Dermis blood vessel endothelial cell (primary cell): Measurements from ENCODE around the gene CXCR6. TPM values are rescaled to one million over a fixed set of nuclear protein-coding genes. Genes with fewer than 3 reads are reported as not detected.

Experiments used
- DNase-seq: peaks from one replicate; pipeline ENCODE4 v3.0.0; 2010
- total RNA-seq: library from RNA; depleted of rRNA; stranded (reverse); fragments of >200 nt; gene quantifications from 2 replicates; pipeline ENCODE4 v1.2.3, GENCODE V29; 2014

The CXCR6 gene
- total RNA-seq, 1 donor from 2014 or later, result not detected

- no peak for DNase-seq
Measured at GRCh38 chr3:45949432-45949831, 6.2 kb downstream of the CXCR6 start.

DNA sequence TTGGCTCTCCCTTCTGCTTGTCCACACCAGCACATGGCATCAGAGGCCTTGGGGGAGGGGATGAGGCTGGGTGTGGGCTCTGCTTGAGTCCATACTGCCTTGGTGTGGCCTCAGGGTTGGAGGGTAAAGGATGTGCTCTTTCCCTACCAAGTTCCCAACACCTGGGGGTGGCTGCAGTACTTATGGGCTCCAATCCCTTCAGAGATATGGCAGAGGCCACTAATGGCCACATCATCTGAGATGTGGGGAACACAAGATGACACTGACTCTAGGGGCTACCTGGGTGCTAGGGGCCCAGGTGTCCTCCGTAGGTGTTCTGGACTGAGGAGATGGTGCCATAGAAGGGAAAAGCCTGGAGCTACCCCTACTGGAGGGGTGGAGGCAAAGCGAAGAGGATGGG is 6.9 kb downstream of the CXCR6 start:
- DNase-seq, result no peak

DNA sequence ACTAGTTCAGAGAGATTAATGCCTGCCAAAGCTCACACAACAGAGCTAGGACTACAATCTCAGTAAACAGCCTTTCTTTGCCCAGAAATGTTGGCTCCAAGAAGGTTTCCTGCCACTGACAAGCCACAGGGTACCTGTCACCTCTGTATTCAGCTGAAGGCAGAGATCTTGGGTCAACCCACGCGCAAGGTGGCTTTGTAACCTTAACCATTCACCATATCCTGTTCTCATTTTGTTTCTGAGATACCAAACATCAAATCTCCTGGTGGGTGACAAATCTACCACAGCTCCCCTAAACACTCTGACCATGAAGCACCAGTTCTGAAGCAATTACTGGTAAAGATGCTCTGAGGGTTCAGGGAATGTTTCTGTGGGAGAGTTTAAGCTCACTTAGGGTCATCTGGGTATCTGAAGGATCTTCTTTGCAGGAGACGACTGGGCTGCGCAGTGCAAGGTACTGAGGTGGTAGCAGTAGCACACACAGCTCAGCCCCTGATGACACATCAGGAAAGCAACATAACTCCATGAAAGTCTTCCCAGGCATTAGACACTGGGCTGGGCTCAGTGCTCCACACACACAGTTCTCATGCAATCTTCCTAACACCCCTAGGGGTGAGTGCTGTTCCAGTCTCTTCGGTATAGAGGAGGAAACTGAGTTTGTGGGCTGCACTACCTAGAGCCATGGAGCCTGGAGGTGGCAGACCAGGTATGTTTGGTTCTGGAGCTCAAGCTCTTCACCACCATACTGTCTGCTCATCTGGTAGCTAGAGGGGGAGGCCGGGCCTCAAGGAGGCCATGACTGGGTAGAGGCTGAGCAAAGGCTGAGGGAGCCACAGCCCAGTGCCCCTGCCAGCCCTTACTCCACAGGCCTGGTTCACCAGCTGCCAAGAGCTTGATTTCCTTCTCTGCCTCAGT is 7.7 kb downstream of the CXCR6 start:
- DNase-seq, result no peak

- no peak for DNase-seq
Measured at GRCh38 chr3:45951946-45952345, 8.7 kb downstream of the CXCR6 start.

- DNase-seq, result no peak
Measured at GRCh38 chr3:45952456-45952855, 9.2 kb downstream of the CXCR6 start.

DNA sequence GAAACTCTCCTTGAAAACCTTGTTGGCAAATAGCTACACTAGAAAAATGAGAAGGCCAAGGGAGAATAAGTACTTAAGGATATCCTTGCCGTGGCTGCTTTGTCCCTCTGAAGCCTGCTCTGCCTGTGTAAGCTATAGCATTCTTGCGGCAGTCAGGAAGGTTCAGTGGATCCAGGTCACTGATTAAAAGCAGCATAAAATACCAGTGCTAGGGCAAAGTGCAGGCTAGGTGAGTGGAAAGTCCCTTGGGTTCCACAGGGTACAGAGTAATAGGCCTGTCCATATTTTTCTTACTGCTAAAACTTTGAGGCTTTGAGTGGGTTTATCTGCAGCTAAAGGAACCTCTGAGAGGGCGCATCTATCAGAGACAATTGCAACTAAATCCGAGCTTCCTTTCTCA is 10.3 kb downstream of the CXCR6 start:
- no peak for DNase-seq

DNA sequence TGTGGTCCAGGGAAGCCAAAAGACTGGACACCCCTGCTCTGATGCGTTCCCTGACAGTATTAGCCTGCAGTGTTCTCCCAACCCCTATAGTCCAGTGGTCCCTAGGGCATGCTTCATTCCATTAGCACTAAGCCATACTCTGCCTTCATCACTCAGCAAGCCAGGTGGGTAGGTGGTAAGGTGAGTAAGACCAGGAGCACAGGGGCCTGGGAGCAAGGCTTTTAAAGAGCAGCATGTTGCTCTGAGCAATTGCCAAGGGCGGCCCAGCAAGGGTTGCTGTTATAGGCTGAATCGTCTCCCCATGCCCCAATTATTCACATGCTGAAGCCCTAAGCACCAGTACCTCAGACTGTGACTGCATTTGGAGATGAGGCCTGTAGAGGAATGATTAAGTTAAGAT is 11.0 kb downstream of the CXCR6 start:
- no peak for DNase-seq

GRCh38 chr3:45955017-45955647 is 11.9 kb downstream of the CXCR6 start:
- no peak for DNase-seq

DNA sequence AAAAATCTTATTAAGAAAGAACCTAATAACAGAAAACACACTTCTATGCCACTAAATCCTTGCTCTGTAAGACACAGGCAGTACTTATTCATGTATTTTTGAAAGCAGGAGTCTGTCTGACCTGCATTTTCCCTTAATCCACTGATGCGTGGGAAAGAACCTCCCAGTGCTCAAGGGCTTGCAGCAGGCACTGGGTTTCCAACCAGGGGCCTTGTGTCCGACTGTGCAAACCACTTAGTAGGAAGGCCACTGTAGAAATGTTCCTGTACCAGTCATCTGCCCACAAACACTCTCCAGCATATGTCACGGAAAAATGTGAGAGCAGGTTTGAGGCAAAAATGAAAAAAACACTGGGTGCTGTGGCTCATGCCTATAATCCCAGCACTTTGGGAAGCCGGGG is 12.4 kb downstream of the CXCR6 start:
- DNase-seq, result no peak

DNA sequence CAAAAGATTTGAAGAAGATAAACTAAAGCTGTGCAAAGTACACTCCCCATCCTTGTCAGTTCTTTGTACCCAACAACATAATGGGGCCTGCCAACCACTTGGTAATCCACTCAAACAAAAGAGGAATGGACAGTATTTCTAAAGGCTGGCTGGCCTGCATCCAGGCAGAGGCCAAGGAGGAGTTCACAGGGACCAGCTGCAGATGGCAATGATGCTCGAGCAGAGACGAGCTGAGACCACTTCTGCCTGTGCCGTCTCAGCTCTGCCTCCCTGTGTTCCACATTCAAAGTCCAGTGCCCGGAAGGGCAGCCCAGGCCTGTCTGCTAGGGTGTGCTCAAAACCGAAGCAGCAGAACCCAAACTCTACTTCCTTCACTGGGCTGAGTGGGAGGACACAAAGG is 14.3 kb downstream of the CXCR6 start:
- DNase-seq, result no peak

DNA sequence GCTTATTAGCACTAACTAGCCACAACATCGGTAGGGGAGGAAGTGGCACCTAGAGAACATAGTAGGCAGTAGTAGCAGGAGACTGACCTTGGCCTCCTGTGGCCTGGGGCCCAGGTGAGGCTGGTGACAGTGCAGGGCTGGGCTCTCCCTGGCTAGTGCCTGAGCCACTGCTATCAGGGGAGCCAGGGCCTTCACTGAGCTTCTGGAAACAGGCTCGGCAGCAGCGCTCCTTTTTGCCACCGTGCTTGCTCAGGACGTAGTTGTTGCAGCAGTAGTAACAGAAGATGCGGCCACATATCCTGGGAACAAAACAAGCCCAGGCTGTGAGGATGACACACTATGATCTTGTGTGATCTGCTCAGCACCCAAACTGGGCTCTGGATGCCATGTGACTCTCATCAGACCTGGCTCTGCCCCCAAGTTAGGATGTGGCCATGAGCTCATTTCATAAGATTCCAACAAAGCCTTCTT is 15.1 kb downstream of the CXCR6 start:
- DNase-seq, result no peak

DNA sequence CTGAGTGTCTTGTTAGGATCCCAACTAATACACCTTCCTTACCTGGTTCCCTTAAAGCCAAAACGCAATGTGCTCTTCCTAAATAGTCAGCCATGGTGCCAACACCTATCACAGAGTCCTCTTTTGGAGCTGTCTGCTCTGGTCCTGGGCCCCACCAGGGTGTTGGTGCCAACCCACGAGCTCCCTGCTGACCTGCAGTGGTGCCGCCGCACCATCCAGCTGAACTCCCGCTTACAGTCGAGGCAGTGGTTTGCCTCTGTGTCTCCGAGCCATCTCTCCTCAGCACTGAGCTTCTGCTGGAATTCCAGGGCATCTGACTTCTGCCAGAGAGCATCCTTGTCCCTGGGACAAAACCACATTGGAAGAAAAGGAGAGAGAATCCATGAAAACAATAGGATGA is 15.9 kb downstream of the CXCR6 start:
- DNase-seq, result no peak

DNA sequence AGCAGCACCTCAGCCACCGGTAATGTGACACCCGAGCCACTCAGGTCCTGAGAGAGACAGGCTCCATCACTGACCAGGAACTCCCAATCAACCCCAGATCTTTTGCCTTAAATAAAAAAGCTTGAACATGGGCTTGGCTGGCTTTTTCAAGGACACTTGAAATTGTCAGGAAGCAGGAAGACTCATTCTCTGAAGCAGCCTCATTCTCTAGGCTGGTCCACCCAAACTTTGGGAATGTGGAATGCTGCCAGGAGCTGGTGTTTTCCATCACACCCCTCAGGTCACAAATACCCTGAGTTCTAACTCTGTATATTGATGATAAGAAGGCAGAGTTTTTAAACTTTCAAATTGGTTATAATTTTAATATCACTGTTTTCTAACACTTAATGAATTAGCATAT is 17.0 kb downstream of the CXCR6 start:
- DNase-seq, result no peak

- DNase-seq, result no peak
Measured at GRCh38 chr3:45962033-45962432, 18.8 kb downstream of the CXCR6 start.

GRCh38 chr3:45964139-45964538 is 20.9 kb downstream of the CXCR6 start:
- DNase-seq, result no peak

DNA sequence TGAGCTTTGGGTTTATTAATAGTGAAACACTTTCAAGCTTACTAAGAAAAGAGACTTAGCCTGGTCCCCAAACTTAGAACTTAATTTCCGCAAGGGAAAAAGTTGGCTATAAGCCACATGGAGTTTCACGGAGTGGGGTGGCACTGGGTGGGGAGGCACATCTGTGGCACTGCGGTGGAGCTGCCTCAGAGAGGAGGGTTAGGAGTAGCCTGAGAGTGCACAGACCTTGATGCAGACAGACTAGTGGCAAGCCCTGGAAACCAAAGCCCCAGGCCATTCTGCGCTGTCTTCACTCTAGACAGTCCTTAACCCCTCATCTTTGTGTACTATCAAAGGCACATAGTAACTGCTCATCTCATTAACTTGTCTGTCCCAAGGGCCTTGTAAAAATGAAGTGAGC is 22.0 kb downstream of the CXCR6 start:
- no peak for DNase-seq

- no peak for DNase-seq
Measured at GRCh38 chr3:45965653-45966052, 22.4 kb downstream of the CXCR6 start.

DNA sequence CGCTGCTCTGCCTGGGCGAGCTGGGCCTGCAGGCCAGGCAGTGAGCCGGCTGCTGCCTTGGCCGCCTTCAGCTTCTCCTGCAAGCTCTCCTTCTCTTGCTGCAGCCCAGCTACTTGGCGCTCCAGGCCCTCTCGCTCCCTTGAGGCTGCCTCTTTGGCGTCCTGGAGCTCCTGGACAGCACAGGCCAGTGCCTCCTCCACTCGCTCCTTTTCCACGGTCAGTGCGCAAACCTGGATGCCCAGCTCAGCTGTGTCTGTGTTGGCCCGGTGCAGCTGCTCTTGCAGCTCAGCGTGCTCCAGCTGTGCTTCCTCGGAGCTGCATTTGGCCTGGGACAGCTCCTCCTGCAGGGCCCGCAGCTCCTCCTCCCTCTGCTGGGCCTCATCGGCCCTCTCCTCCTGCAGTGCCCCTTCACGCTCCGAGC is 23.1 kb downstream of the CXCR6 start:
- no peak for DNase-seq

DNA sequence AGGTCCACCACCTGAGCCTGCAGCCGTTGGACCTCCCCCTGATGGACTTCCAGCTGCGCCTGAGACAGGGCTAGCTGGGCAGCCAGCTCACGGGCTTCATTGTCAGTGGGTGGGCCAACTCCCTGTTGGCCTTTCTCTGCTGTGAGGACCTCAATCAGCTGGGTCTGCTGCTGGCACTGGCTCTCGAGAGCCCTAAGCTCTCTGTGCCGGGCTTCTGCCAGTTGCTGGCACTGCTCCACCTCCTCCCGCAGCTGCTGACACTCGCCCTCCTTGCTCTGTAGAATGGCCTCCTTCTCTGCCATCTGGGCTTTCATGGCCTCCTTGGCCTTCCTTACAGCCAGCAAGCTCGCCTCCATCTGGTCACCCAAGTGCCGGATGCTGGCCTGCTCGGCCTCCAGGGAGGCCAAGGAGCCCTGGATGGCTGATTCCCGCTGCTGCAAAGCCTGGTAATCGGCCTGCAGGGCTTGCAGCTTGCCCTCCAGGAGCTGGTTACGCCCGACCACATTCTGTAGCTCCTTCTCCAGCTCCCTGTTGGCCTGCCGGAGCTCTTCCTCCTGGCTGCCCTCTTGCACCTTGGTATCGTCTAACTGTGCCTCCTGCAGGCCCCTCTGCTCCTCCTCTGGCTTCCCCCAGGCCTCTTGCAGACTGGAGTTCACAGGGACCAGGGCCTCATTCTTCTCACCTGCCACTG is 23.8 kb downstream of the CXCR6 start:
- DNase-seq, result no peak

GRCh38 chr3:45967724-45968123 is 24.5 kb downstream of the CXCR6 start:
- no peak for DNase-seq

- no peak for DNase-seq
Measured at GRCh38 chr3:45968149-45968548, 24.9 kb downstream of the CXCR6 start.

GRCh38 chr3:45968706-45969105 is 25.4 kb downstream of the CXCR6 start:
- no peak for DNase-seq

- no peak for DNase-seq
Measured at GRCh38 chr3:45969116-45969515, 25.9 kb downstream of the CXCR6 start.

DNA sequence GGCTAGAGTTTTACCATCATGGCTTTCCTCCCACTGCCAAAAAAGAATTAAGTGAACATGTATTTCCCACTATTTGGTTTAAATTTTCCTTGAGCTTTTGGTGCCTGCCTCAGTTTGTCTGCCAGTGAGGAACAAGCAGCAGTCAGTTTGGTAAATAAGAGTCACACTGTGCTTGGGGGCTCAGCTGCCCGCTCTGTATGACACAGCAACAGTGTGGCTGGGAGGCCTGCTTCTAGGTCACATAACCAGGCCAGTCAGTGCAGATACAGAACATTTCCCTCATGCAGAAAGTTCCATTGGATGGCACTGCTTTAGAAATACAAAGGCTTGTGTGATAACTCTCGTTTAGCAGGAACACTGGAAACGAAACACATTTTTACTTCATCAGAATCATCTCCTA is 26.7 kb downstream of the CXCR6 start:
- DNase-seq, result no peak
